ENCODE measurements around the gene PXYLP1. TPM values are rescaled to one million over a fixed set of nuclear protein-coding genes. Genes with fewer than 3 reads are reported as not detected.

Gene PXYLP1
- total RNA-seq, 2 experiments from 2014 or later = 3.6 to 4.2 TPM

DNA sequence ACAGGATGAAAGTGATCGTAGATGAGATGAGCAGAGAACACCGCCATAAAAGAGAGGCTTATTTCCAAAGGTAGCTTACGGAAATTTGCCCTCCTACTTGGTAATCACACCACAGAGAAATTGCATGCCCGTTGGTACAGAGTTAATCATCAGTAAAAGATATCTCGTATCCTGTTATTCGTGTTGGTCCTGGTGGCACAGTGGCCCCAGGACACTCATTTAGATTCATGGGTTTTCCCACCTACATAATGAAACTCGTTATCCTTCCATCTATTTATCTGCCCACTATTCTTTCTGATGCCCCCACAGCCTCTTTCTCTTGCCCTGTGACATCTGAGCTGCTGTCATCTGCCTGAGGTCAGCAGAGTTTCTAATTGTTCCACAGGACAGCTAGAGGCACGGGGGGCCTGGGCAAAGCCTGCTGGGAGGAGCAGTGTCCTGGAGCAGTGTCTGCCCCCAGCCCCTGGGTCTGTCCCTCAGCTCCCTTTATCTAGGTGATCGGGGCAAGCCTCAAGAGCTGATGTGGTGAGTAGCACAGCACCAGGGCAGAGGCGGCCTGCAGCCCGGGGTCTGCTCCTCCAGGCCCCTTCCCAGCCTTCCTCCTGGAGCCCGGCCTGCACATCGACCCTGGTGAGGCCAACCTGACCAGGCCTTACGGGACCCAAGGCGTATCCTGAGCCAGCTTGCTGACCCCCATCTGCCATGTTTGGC, 42.2 kb downstream of the PXYLP1 start:
- no TSS peak for BruUV-seq (replicated peaks)
- ChIA-PET POLR2A (no interaction called here), CTCF (ENCODE audit: unreplicated experiment) (no interaction called here)
- H2AFZ ChIP-seq (ENCODE audit: low read length) = no peak overlapping the region
- no peaks in the 10 kb centered on the region for H3K79me2 ChIP-seq (ENCODE audit: insufficient read depth, low read depth, low read length)
- intact Hi-C loops (cut with micrococcal nuclease; ENCODE audit: unreplicated experiment) = no loop called here
- H3K4me1 ChIP-seq (ENCODE audit: insufficient read depth, low read length, poor library complexity, severe bottlenecking) = no peaks in the 10 kb centered on the region
- TF ChIP-seq EZH2phosphoT487 (IDR thresholded peaks at IDR 0.05; ENCODE audit: borderline replicate concordance, low read depth, low read length) = no peak
- TF ChIP-seq, protein P1, sequence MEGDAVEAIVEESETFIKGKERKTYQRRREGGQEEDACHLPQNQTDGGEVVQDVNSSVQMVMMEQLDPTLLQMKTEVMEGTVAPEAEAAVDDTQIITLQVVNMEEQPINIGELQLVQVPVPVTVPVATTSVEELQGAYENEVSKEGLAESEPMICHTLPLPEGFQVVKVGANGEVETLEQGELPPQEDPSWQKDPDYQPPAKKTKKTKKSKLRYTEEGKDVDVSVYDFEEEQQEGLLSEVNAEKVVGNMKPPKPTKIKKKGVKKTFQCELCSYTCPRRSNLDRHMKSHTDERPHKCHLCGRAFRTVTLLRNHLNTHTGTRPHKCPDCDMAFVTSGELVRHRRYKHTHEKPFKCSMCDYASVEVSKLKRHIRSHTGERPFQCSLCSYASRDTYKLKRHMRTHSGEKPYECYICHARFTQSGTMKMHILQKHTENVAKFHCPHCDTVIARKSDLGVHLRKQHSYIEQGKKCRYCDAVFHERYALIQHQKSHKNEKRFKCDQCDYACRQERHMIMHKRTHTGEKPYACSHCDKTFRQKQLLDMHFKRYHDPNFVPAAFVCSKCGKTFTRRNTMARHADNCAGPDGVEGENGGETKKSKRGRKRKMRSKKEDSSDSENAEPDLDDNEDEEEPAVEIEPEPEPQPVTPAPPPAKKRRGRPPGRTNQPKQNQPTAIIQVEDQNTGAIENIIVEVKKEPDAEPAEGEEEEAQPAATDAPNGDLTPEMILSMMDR (conservative IDR thresholded peaks at IDR 0.05; ENCODE audit: low read length) = no peak
- H3K36me3 ChIP-seq (ENCODE audit: insufficient read depth, low read length) = no peaks in the 10 kb centered on the region
- H3K9me2 ChIP-seq (ENCODE audit: insufficient read depth, low read length) = no peaks in the 10 kb centered on the region
- no peaks in the 10 kb centered on the region for H3K9me3 ChIP-seq (ENCODE audit: low read length)
- no peak overlapping the region for H3K27ac ChIP-seq (ENCODE audit: low read depth, low read length, poor library complexity, severe bottlenecking)
- no peak for DNase-seq (ENCODE audit: low spot score)
- H3K4me3 ChIP-seq (ENCODE audit: low read depth, low read length, poor library complexity, severe bottlenecking) = no peak overlapping the region
- H4K20me1 ChIP-seq (ENCODE audit: insufficient read depth, low read length) = no peaks in the 10 kb centered on the region
- no peak overlapping the region for H3K4me2 ChIP-seq (ENCODE audit: low read length)

DNA sequence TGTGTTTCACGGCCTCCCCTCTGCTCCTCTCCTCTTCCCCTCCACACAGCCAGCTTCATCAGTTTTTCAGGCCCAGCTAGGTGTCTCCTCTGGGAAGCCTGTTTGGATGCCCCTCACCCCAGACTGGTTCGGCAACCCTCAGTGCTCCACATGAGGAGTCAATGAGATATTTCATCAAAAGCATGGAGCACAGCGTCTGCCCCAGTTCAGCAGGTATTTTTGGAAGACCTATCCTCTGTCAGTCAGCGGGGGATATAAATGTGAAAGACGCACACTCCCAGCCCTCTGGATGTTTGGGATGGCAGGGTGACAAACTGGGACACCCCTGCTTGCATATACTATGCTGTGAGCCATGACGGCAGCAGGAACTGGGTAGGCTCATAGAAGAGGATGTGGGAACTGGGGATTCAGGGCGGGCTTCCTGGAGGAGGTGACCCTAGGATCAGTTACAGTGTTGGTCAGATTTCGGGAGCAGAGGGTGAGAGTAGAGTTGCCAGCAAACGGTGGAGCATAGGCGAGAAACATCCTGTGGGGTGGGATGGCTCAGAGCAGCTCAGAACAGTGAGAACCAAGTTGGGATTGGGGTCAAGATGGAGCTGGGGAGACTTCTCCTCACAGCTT, 42.9 kb downstream of the PXYLP1 start:
- intact Hi-C loops (cut with micrococcal nuclease; ENCODE audit: unreplicated experiment) = loop anchor here (5.0 kb wide), 1 partner anchor 42 kb away; the partner anchor contains the start of gene PXYLP1
- no peaks in the 10 kb centered on the region for H3K9me2 ChIP-seq (ENCODE audit: insufficient read depth, low read length)
- ChIA-PET CTCF (ENCODE audit: unreplicated experiment) (no interaction called here), POLR2A (no interaction called here)
- no peak overlapping the region for H3K4me2 ChIP-seq (ENCODE audit: low read length)
- H3K4me1 ChIP-seq (ENCODE audit: insufficient read depth, low read length, poor library complexity, severe bottlenecking) = no peaks in the 10 kb centered on the region
- H3K4me3 ChIP-seq (ENCODE audit: low read depth, low read length, poor library complexity, severe bottlenecking) = no peak overlapping the region
- DNase-seq (ENCODE audit: low spot score) = no peak
- no peak for TF ChIP-seq EZH2phosphoT487 (IDR thresholded peaks at IDR 0.05; ENCODE audit: borderline replicate concordance, low read depth, low read length)
- TF ChIP-seq, protein P1 (conservative IDR thresholded peaks at IDR 0.05; ENCODE audit: low read length) = no peak
- H3K9me3 ChIP-seq (ENCODE audit: low read length) = no peaks in the 10 kb centered on the region
- no peak overlapping the region for H2AFZ ChIP-seq (ENCODE audit: low read length)
- BruUV-seq (replicated peaks) = no TSS peak
- no peak overlapping the region for H3K27ac ChIP-seq (ENCODE audit: low read depth, low read length, poor library complexity, severe bottlenecking)
- H4K20me1 ChIP-seq (ENCODE audit: insufficient read depth, low read length) = no peaks in the 10 kb centered on the region
- no peaks in the 10 kb centered on the region for H3K79me2 ChIP-seq (ENCODE audit: insufficient read depth, low read depth, low read length)
- no peaks in the 10 kb centered on the region for H3K36me3 ChIP-seq (ENCODE audit: insufficient read depth, low read length)

DNA sequence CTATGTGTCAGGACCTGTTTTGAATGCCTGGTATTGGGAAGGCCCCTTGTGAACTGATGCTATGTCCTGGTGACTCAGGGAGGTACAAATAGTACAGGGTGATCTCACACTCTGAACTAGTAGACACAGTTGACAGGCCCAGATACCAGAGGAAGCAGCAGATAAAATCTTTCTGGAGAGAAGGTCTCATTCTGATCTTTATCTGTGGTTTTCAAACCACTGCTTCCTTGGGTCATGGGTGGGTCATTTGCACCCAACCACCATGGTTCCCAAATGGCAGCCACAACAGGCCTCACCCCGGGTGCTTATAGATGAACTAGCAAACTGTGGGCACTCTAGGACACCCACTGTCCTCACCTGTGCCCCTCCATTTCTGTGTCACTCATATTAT, 43.4 kb downstream of the PXYLP1 start:
- no peaks in the 10 kb centered on the region for H3K9me3 ChIP-seq (ENCODE audit: low read length)
- H3K27ac ChIP-seq (ENCODE audit: low read depth, low read length, poor library complexity, severe bottlenecking) = no peak overlapping the region
- H3K4me1 ChIP-seq (ENCODE audit: insufficient read depth, low read length, poor library complexity, severe bottlenecking) = no peaks in the 10 kb centered on the region
- no peak for TF ChIP-seq EZH2phosphoT487 (IDR thresholded peaks at IDR 0.05; ENCODE audit: borderline replicate concordance, low read depth, low read length)
- TF ChIP-seq, protein P1 (conservative IDR thresholded peaks at IDR 0.05; ENCODE audit: low read length) = no peak
- H3K9me2 ChIP-seq (ENCODE audit: insufficient read depth, low read length) = no peaks in the 10 kb centered on the region
- intact Hi-C loops (cut with micrococcal nuclease; ENCODE audit: unreplicated experiment) = loop anchor here (5.0 kb wide), 1 partner anchor 43 kb away; the partner anchor contains the start of gene PXYLP1
- H3K36me3 ChIP-seq (ENCODE audit: insufficient read depth, low read length) = no peaks in the 10 kb centered on the region
- POLR2A ChIA-PET = no interaction called here
- no peak overlapping the region for H3K4me3 ChIP-seq (ENCODE audit: low read depth, low read length, poor library complexity, severe bottlenecking)
- no peak overlapping the region for H3K4me2 ChIP-seq (ENCODE audit: low read length)
- BruUV-seq (replicated peaks) = no TSS peak
- H3K79me2 ChIP-seq (ENCODE audit: insufficient read depth, low read depth, low read length) = no peaks in the 10 kb centered on the region
- CTCF ChIA-PET (ENCODE audit: unreplicated experiment) = no interaction called here
- no peak overlapping the region for H2AFZ ChIP-seq (ENCODE audit: low read length)
- DNase-seq (ENCODE audit: low spot score) = no peak
- no peaks in the 10 kb centered on the region for H4K20me1 ChIP-seq (ENCODE audit: insufficient read depth, low read length)

All from OCI-LY7 (cell line).